ENCODE measurements around the gene FOSB. TPM values are rescaled to one million over a fixed set of nuclear protein-coding genes. Genes with fewer than 3 reads are reported as not detected.

The FOSB gene
- total RNA-seq, 4 donors from 2014 or later, result 2.2 to 25.2 (median 6.9) TPM

DNA sequence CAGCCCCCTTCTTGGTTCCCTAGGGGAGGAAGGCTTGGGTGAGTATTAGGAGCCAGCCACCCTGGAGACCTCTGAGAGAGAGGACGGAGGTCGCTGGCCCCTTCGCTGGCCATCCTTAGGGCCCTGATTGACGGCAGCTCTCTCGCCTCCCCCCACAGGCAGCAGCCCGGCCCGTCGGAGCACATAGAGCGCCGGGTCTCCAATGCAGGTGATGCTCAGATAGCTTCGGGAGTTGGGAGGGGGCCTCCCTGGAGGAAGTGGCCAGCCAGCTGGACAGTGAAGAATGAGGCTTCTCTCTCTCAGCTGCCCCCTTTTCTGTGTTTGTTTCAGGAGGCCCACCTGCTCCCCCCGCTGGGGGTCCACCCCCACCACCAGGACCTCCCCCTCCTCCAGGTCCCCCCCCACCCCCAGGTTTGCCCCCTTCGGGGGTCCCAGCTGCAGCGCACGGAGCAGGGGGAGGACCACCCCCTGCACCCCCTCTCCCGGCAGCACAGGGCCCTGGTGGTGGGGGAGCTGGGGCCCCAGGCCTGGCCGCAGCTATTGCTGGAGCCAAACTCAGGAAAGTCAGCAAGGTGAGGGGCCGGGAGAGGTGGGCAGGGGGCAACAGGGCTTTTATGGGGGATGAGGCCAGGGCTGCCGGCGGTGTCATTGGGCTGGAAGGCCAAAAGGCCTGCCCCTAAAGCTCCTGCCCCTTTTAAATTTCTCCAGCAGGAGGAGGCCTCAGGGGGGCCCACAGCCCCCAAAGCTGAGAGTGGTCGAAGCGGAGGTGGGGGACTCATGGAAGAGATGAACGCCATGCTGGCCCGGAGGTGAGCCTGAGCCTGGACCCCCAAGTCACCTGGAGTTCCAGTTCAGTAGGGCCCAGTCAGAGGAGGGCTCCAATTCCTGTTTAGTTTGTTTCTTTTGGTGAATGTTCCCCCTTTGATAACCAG is 54.5 kb downstream of the FOSB start:
- peaks cover 63 to 96% (median 94%) of the 10 kb centered on the region in 4 donors for H3K36me3 ChIP-seq
- peak overlapping the region; percentile 4 to 58 (median 18) for H3K27ac ChIP-seq (replicated peaks in 1 of 4)

GRCh38 chr19:45523642-45524256 is 56.0 kb downstream of the FOSB start:
- 65% methylated on average over 8 of the region's 9 CpGs for WGBS
- peak; percentile 94 for DNase-seq (ENCODE audit: extremely low spot score)
- Histone ChIP-seq H3K4me3 (no peak overlapping the region), H3K27ac (replicated peaks in 1 of 4) (peak overlapping the region; percentile 47 to 76 (median 62)), H3K4me1 (peaks cover 21 to 75% (median 60%) of the 10 kb centered on the region in 4 donors), H3K9me3 (no peaks in the 10 kb centered on the region), H3K27me3 (no peaks in the 10 kb centered on the region), H3K36me3 (peaks cover 49 to 82% (median 80%) of the 10 kb centered on the region in 4 donors)
- intact Hi-C loops (cut with DNase I), result loop anchor here (2.0 kb wide), 1 partner anchor 119 kb away; no protein-coding TSS in a partner anchor
- no peak for TF ChIP-seq EP300 (IDR thresholded peaks at IDR 0.05)
- no peak for TF ChIP-seq POLR2A (IDR thresholded peaks at IDR 0.05; ENCODE audit: low read depth)
- peak; percentile 89 to 97 (median 97) for TF ChIP-seq CTCF (IDR thresholded peaks at IDR 0.05)
- peak in 1 of 2 donors; percentile 63 for TF ChIP-seq POLR2AphosphoS5 (IDR thresholded peaks at IDR 0.05)

More for the DNA sequence above, 54.5 kb downstream of the FOSB start:
- Histone ChIP-seq H3K27me3 (no peaks in the 10 kb centered on the region), H3K4me3 (no peak overlapping the region), H3K4me1 (peaks cover 10 to 65% (median 54%) of the 10 kb centered on the region in 4 donors), H3K9me3 (no peaks in the 10 kb centered on the region)
- intact Hi-C loops (cut with DNase I), result loop anchor here (2.0 kb wide), 1 partner anchor 121 kb away; no protein-coding TSS in a partner anchor
- no peak for DNase-seq (ENCODE audit: extremely low spot score)
- 66% methylated on average over 13 of the region's 24 CpGs for WGBS
- TF ChIP-seq EP300 (IDR thresholded peaks at IDR 0.05) (no peak), CTCF (IDR thresholded peaks at IDR 0.05) (no peak), POLR2A (IDR thresholded peaks at IDR 0.05; ENCODE audit: low read depth) (no peak), POLR2AphosphoS5 (IDR thresholded peaks at IDR 0.05) (no peak)

- H3K27ac ChIP-seq (replicated peaks in 1 of 4), result peak overlapping the region; percentile 47 to 76 (median 62)
- H3K4me1 ChIP-seq, result peaks cover 30 to 83% (median 69%) of the 10 kb centered on the region in 4 donors
- 89% methylated on average over 13 of the region's 15 CpGs for WGBS
- H3K9me3 ChIP-seq, result no peaks in the 10 kb centered on the region
- DNase-seq (ENCODE audit: extremely low spot score), result no peak
- intact Hi-C loops (cut with DNase I), result loop anchor here (5.0 kb wide), 1 partner anchor 53 kb away; no protein-coding TSS in a partner anchor
- no peak overlapping the region for H3K4me3 ChIP-seq
- H3K27me3 ChIP-seq, result no peaks in the 10 kb centered on the region
- no peak for TF ChIP-seq CTCF (IDR thresholded peaks at IDR 0.05)
- peak in 1 of 2 donors; percentile 61 for TF ChIP-seq POLR2AphosphoS5 (IDR thresholded peaks at IDR 0.05)
- peaks cover 42 to 73% (median 71%) of the 10 kb centered on the region in 4 donors for H3K36me3 ChIP-seq
Observed at GRCh38 chr19:45524575-45525129, 56.9 kb downstream of the FOSB start.

Small RNA genes lying within 50 kb of the gene (small RNA-seq; reads per million reads assigned to genes)
- 0 reads per million in 3 donors for gene MIR6088

Other genes with a start within 250 kb of the FOSB start
- 1 to 10 TPM in 3 of 4 donors, under 1 TPM in 1; 0.42 to 3.6 (median 2.5) TPM for gene EXOC3L2, start 222.6 kb upstream of the FOSB start, total RNA-seq
- gene MARK4, start 216.7 kb upstream of the FOSB start, total RNA-seq, result 10 to 100 TPM; 17.4 to 36.9 (median 27.5) TPM
- gene CKM, start 145.1 kb upstream of the FOSB start, total RNA-seq, result 1 to 10 TPM in 2 of 4 donors, under 1 TPM in 1, not detected in 1; 0.66 to 1.4 (median 1.1) TPM
- gene KLC3, start 127.2 kb upstream of the FOSB start, total RNA-seq, result not detected
- gene ERCC2, start 97.4 kb upstream of the FOSB start, total RNA-seq, result 10 to 100 TPM in 2 of 4 donors, 1 to 10 TPM in 2; 6.5 to 16.6 (median 11.4) TPM
- gene PPP1R13L, start 62.9 kb upstream of the FOSB start, total RNA-seq, result 10 to 100 TPM in 2 of 4 donors, 1 to 10 TPM in 2; 4.1 to 16.8 (median 9.5) TPM
- 1 to 10 TPM; 2.9 to 8.7 (median 6.0) TPM for gene POLR1G, start 61.4 kb upstream of the FOSB start, total RNA-seq
- gene ERCC1, start 44.1 kb upstream of the FOSB start, total RNA-seq, result 100 to 1,000 TPM in 1 of 4 donors, 10 to 100 TPM in 3; 62.8 to 102 (median 69.3) TPM
- 10 to 100 TPM in 3 of 4 donors, 1 to 10 TPM in 1; 7.0 to 23.6 (median 17.2) TPM for gene RTN2, start 29.1 kb downstream of the FOSB start, total RNA-seq
- gene PPM1N, start 30.4 kb downstream of the FOSB start, total RNA-seq, result 1 to 10 TPM; 1.6 to 3.8 (median 3.0) TPM
- gene VASP, start 39.5 kb downstream of the FOSB start, total RNA-seq, result 100 to 1,000 TPM; 172 to 321 (median 210) TPM
- 10 to 100 TPM in 2 of 4 donors, 1 to 10 TPM in 2; 6.2 to 20.0 (median 13.8) TPM for gene OPA3, start 116.8 kb downstream of the FOSB start, total RNA-seq
- 1 to 10 TPM in 3 of 4 donors, under 1 TPM in 1; 0.42 to 6.6 (median 4.8) TPM for gene GPR4, start 134.2 kb downstream of the FOSB start, total RNA-seq
- gene EML2, start 171.4 kb downstream of the FOSB start, total RNA-seq, result 10 to 100 TPM; 12.0 to 28.4 (median 18.3) TPM
- gene GIPR, start 200.2 kb downstream of the FOSB start, total RNA-seq, result not detected
- gene SNRPD2, start 224.0 kb downstream of the FOSB start, total RNA-seq, result 100 to 1,000 TPM; 107 to 167 (median 139) TPM
- 1 to 10 TPM; 4.6 to 6.8 (median 6.0) TPM for gene QPCTL, start 224.7 kb downstream of the FOSB start, total RNA-seq

All from esophagus muscularis mucosa (tissue), 4 donors.